ENCODE results near the gene CAPN9.

CAPN9 gene

GRCh38 chr1:230828421-230828820, 81.2 kb downstream of the CAPN9 start:
- Histone ChIP-seq H3K4me1 (ENCODE audit: insufficient read depth, low read length) (no peaks in the 10 kb centered on the region), H3K4me2 (ENCODE audit: insufficient read depth, low read length) (no peak overlapping the region), H3K9ac (ENCODE audit: low read depth, low read length) (no peak overlapping the region), H3K4me3 (ENCODE audit: low read depth in 1 of 2, low read length in 2 of 2) (no peak overlapping the region), H3K36me3 (ENCODE audit: insufficient read depth, low read length) (no peaks in the 10 kb centered on the region), H3K27ac (ENCODE audit: low read length) (no peak overlapping the region), H3K79me2 (ENCODE audit: insufficient read depth, low read length) (no peaks in the 10 kb centered on the region), H3K27me3 (ENCODE audit: insufficient read depth, low read length, poor library complexity) (peaks cover 22% of the 10 kb centered on the region), H4K20me1 (ENCODE audit: insufficient read depth, low read length) (no peaks in the 10 kb centered on the region), H3K9me3 (ENCODE audit: insufficient read depth, low read length, severe bottlenecking) (no peaks in the 10 kb centered on the region), H2AFZ (ENCODE audit: low read depth, low read length) (no peak overlapping the region)
- ATAC-seq (ENCODE audit: insufficient read depth, low read depth), result no peak
- TF ChIP-seq CTCF (IDR thresholded peaks at IDR 0.05; ENCODE audit: borderline replicate concordance, extremely low read depth, low read length, poor library complexity, severe bottlenecking) (no peak), EZH2 (IDR thresholded peaks at IDR 0.05; ENCODE audit: borderline replicate concordance, low read depth, low read length, severe bottlenecking) (no peak)
- DNase-seq, result no peak

GRCh38 chr1:230831771-230832170, 84.6 kb downstream of the CAPN9 start:
- no peak overlapping the region for H3K4me3 ChIP-seq (ENCODE audit: low read depth in 1 of 2, low read length in 2 of 2)
- TF ChIP-seq CTCF (IDR thresholded peaks at IDR 0.05; ENCODE audit: borderline replicate concordance, extremely low read depth, low read length, poor library complexity, severe bottlenecking) (no peak), EZH2 (IDR thresholded peaks at IDR 0.05; ENCODE audit: borderline replicate concordance, low read depth, low read length, severe bottlenecking) (no peak)
- H3K79me2 ChIP-seq (ENCODE audit: insufficient read depth, low read length), result no peaks in the 10 kb centered on the region
- no peaks in the 10 kb centered on the region for H3K36me3 ChIP-seq (ENCODE audit: insufficient read depth, low read length)
- no peak overlapping the region for H3K4me2 ChIP-seq (ENCODE audit: insufficient read depth, low read length)
- H3K27ac ChIP-seq (ENCODE audit: low read length), result no peak overlapping the region
- no peaks in the 10 kb centered on the region for H3K9me3 ChIP-seq (ENCODE audit: insufficient read depth, low read length, severe bottlenecking)
- no peak for ATAC-seq (ENCODE audit: insufficient read depth, low read depth)
- peaks cover 3% of the 10 kb centered on the region for H3K27me3 ChIP-seq (ENCODE audit: insufficient read depth, low read length, poor library complexity)
- no peak for DNase-seq
- H3K4me1 ChIP-seq (ENCODE audit: insufficient read depth, low read length), result no peaks in the 10 kb centered on the region
- no peak overlapping the region for H3K9ac ChIP-seq (ENCODE audit: low read depth, low read length)
- no peaks in the 10 kb centered on the region for H4K20me1 ChIP-seq (ENCODE audit: insufficient read depth, low read length)
- no peak overlapping the region for H2AFZ ChIP-seq (ENCODE audit: low read depth, low read length)

- Histone ChIP-seq H3K36me3 (ENCODE audit: insufficient read depth, low read length) (no peaks in the 10 kb centered on the region), H3K27me3 (ENCODE audit: insufficient read depth, low read length, poor library complexity) (no peaks in the 10 kb centered on the region), H3K27ac (ENCODE audit: low read length) (no peak overlapping the region), H3K9ac (ENCODE audit: low read depth, low read length) (no peak overlapping the region), H3K4me3 (ENCODE audit: low read depth in 1 of 2, low read length in 2 of 2) (no peak overlapping the region), H4K20me1 (ENCODE audit: insufficient read depth, low read length) (no peaks in the 10 kb centered on the region), H3K9me3 (ENCODE audit: insufficient read depth, low read length, severe bottlenecking) (no peaks in the 10 kb centered on the region), H3K4me1 (ENCODE audit: insufficient read depth, low read length) (no peaks in the 10 kb centered on the region), H3K4me2 (ENCODE audit: insufficient read depth, low read length) (no peak overlapping the region), H3K79me2 (ENCODE audit: insufficient read depth, low read length) (no peaks in the 10 kb centered on the region), H2AFZ (ENCODE audit: low read depth, low read length) (no peak overlapping the region)
- no peak for ATAC-seq (ENCODE audit: insufficient read depth, low read depth)
- no peak for DNase-seq
- TF ChIP-seq EZH2 (IDR thresholded peaks at IDR 0.05; ENCODE audit: borderline replicate concordance, low read depth, low read length, severe bottlenecking) (no peak), CTCF (IDR thresholded peaks at IDR 0.05; ENCODE audit: borderline replicate concordance, extremely low read depth, low read length, poor library complexity, severe bottlenecking) (no peak)
These were observed 85.3 kb downstream of the CAPN9 start for GRCh38 chr1:230832476-230832875.

- no peak for DNase-seq
- ATAC-seq (ENCODE audit: insufficient read depth, low read depth), result no peak
- TF ChIP-seq EZH2 (IDR thresholded peaks at IDR 0.05; ENCODE audit: borderline replicate concordance, low read depth, low read length, severe bottlenecking), result no peak
- TF ChIP-seq CTCF (IDR thresholded peaks at IDR 0.05; ENCODE audit: borderline replicate concordance, extremely low read depth, low read length, poor library complexity, severe bottlenecking), result no peak
- Histone ChIP-seq H4K20me1 (ENCODE audit: insufficient read depth, low read length) (no peaks in the 10 kb centered on the region), H3K79me2 (ENCODE audit: insufficient read depth, low read length) (no peaks in the 10 kb centered on the region), H3K9me3 (ENCODE audit: insufficient read depth, low read length, severe bottlenecking) (no peaks in the 10 kb centered on the region), H2AFZ (ENCODE audit: low read depth, low read length) (no peak overlapping the region), H3K4me3 (ENCODE audit: low read depth in 1 of 2, low read length in 2 of 2) (no peak overlapping the region), H3K4me2 (ENCODE audit: insufficient read depth, low read length) (no peak overlapping the region), H3K9ac (ENCODE audit: low read depth, low read length) (no peak overlapping the region), H3K4me1 (ENCODE audit: insufficient read depth, low read length) (no peaks in the 10 kb centered on the region), H3K36me3 (ENCODE audit: insufficient read depth, low read length) (peaks cover 1% of the 10 kb centered on the region; the same call in 1 of the 2 replicates), H3K27me3 (ENCODE audit: insufficient read depth, low read length, poor library complexity) (no peaks in the 10 kb centered on the region), H3K27ac (ENCODE audit: low read length) (no peak overlapping the region)
These were observed 86.3 kb downstream of the CAPN9 start for GRCh38 chr1:230833511-230833910.

Data from DND-41 (cell line).